NCI-H226 (cell line): ENCODE measurements around the gene PRKN.
"Not testable (repeated sequence)": the region's sequence is repeated elsewhere in the genome, so short reads cannot be mapped to it uniquely, and the experiment has no call there.

Source experiments
- DNase-seq: peaks from one replicate; pipeline ENCODE4 v3.0.0-alpha.2; 2015

The PRKN gene

GRCh38 chr6:161941565-161941964 lies 786.0 kb downstream of the PRKN start:
- no peak for DNase-seq

- DNase-seq, result no peak
Observed at GRCh38 chr6:161940519-161940918, 787.0 kb downstream of the PRKN start.

GRCh38 chr6:161926324-161926723 lies 801.2 kb downstream of the PRKN start:
- DNase-seq, result no peak

- DNase-seq, result no peak
Observed at GRCh38 chr6:161924516-161925116, 803.0 kb downstream of the PRKN start.

- DNase-seq, result no peak
Observed at GRCh38 chr6:161922631-161923119, 804.9 kb downstream of the PRKN start.

GRCh38 chr6:161921602-161922395 lies 805.8 kb downstream of the PRKN start:
- no peak for DNase-seq

GRCh38 chr6:161919691-161920090 lies 807.9 kb downstream of the PRKN start:
- DNase-seq, result no peak

GRCh38 chr6:161918628-161919205 lies 808.8 kb downstream of the PRKN start:
- DNase-seq, result no peak

GRCh38 chr6:161918109-161918531 lies 809.4 kb downstream of the PRKN start:
- DNase-seq, result no peak

GRCh38 chr6:161917645-161918044 lies 809.9 kb downstream of the PRKN start:
- no peak for DNase-seq

GRCh38 chr6:161915456-161915964 lies 812.1 kb downstream of the PRKN start:
- no peak for DNase-seq

GRCh38 chr6:161908872-161909271 lies 818.7 kb downstream of the PRKN start:
- no peak for DNase-seq

- no peak for DNase-seq
Observed at GRCh38 chr6:161906571-161906970, 821.0 kb downstream of the PRKN start.

GRCh38 chr6:161903584-161904212 lies 823.9 kb downstream of the PRKN start:
- no peak for DNase-seq

GRCh38 chr6:161901740-161902426 lies 825.7 kb downstream of the PRKN start:
- DNase-seq, result no peak

- no peak for DNase-seq
Observed at GRCh38 chr6:161894436-161894835, 833.1 kb downstream of the PRKN start.

- no peak for DNase-seq
Observed at GRCh38 chr6:161891542-161891941, 836.0 kb downstream of the PRKN start.

GRCh38 chr6:161890832-161891297 lies 836.7 kb downstream of the PRKN start:
- no peak for DNase-seq

GRCh38 chr6:161890133-161890831 lies 837.3 kb downstream of the PRKN start:
- DNase-seq, result no peak

- DNase-seq, result no peak
Observed at GRCh38 chr6:161889324-161889723, 838.2 kb downstream of the PRKN start.

GRCh38 chr6:161886545-161886944 lies 841.0 kb downstream of the PRKN start:
- DNase-seq, result not testable (repeated sequence)

- DNase-seq, result no peak
Observed at GRCh38 chr6:161884782-161885181, 842.8 kb downstream of the PRKN start.
